ENCODE results near the gene NETO2. TPM values are rescaled to one million over a fixed set of nuclear protein-coding genes. Genes with fewer than 3 reads are reported as not detected.

NETO2 gene
- total and polyA plus RNA-seq, 2 of the 13 experiments (the other 11 are each of a cell fraction or from before 2014, with no cell fraction given) = 8.2 to 13.5 TPM

DNA sequence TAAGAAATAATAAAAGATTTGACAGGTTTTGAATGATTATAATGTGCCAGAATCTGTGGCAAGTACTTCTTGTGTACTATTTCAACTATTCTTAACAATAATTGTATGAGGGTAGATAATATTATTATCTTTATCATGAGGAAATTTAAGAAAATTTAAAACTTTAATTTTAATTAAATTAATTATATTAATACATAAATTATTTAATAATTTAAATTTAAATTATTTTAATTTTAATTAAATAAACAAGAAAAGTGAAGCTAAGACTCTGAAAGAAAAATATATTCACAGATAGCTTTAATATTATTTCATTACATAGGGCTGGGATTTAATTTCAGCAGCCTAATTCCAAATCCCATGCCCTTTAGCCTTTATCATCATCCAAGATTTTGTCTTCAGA is 31.4 kb upstream of the NETO2 start:
- Histone ChIP-seq H3K79me2 (ENCODE audit: insufficient read depth, low read length) (no peaks in the 10 kb centered on the region), H2AFZ (ENCODE audit: low read length) (no peak overlapping the region), H3K36me3 (replicated peaks in 1 of 2; ENCODE audit: control insufficient read depth in 1 of 2, insufficient read depth in 2 of 2, low read length in 2 of 2) (no peaks in the 10 kb centered on the region), H4K20me1 (ENCODE audit: insufficient read depth, low read length) (no peaks in the 10 kb centered on the region), H3K27ac (ENCODE audit: extremely low read length, insufficient read depth, low read length) (no peak overlapping the region), H3K4me3 (replicated peaks in 1 of 3; ENCODE audit: insufficient read depth in 1 of 3, low read depth in 2 of 3, low read length in 3 of 3) (no peak overlapping the region), H3K9ac (ENCODE audit: insufficient read depth, low read depth, low read length) (no peak overlapping the region), H3K9me3 (ENCODE audit: low read length) (no peaks in the 10 kb centered on the region), H3K27me3 (ENCODE audit: control insufficient read depth in 1 of 2, insufficient read depth in 2 of 2, low read length in 2 of 2) (no peaks in the 10 kb centered on the region), H3K4me2 (ENCODE audit: low read depth, low read length) (no peak overlapping the region), H3K4me1 (ENCODE audit: insufficient read depth, low read length) (no peaks in the 10 kb centered on the region)
- ChIA-PET CTCF (ENCODE audit: low intra/inter-chr PET ratio, low total read pairs) (no interaction called here), POLR2A (no interaction called here)
- no peak for DNase-seq (ENCODE audit: low spot score)
- ATAC-seq = no peak
- FAIRE-seq = no peak
- no TSS peak for BruUV-seq (replicated peaks)
- in situ Hi-C loops (cut with HindIII; ENCODE audit: extremely low pct_ligation_motif_present, low pct_unique_long_range_greater_than_20kb) (no loop called here), intact Hi-C loops (cut with micrococcal nuclease; ENCODE audit: unreplicated experiment) (no loop called here)
- TF ChIP-seq, protein P1, sequence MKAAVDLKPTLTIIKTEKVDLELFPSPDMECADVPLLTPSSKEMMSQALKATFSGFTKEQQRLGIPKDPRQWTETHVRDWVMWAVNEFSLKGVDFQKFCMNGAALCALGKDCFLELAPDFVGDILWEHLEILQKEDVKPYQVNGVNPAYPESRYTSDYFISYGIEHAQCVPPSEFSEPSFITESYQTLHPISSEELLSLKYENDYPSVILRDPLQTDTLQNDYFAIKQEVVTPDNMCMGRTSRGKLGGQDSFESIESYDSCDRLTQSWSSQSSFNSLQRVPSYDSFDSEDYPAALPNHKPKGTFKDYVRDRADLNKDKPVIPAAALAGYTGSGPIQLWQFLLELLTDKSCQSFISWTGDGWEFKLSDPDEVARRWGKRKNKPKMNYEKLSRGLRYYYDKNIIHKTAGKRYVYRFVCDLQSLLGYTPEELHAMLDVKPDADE (CRISPR knock-in tag; IDR thresholded peaks at IDR 0.05) = no peak
- no peak for TF ChIP-seq ZNF33B (CRISPR knock-in tag; IDR thresholded peaks at IDR 0.05)
- TF ChIP-seq, protein P2, sequence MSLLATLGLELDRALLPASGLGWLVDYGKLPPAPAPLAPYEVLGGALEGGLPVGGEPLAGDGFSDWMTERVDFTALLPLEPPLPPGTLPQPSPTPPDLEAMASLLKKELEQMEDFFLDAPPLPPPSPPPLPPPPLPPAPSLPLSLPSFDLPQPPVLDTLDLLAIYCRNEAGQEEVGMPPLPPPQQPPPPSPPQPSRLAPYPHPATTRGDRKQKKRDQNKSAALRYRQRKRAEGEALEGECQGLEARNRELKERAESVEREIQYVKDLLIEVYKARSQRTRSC (CRISPR knock-in tag; IDR thresholded peaks at IDR 0.05; ENCODE audit: low read depth) = no peak
- TF ChIP-seq ZNF781 (CRISPR knock-in tag; IDR thresholded peaks at IDR 0.05; ENCODE audit: borderline replicate concordance, not compliant biosample characterization) = no peak

DNA sequence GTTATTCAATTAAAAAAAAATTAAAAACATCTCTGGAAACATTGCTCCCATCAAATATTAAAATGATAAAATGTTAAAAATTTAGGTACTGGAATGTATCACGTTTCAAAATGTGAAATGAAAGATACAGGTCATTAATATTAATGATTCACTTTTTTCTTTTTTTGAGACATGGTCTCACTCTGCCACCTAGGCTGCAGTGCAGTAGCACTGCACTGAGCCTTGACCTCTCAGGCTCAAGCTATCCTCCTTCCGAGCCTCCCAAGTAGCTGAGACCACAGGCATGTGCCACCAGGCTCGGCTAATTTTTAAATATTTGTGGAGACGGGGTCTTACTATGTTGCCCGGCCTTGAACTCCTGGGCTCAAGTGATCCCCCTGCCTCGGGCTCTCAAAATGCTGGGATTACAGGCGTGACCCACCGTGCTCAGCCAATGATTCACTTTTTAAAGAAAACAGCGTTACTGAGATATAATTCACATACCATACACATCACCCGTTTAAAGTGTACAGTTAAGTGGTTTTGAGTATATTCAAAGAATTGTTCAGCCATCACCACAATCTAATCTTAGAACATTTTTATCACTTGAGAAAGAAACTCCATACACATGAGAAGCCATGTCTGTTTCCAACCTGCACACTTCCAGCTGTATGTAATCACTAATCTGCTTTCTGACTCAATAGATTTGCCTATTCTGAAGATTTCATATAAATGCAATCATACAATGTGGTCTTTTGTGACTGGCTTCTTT is 19.1 kb upstream of the NETO2 start:
- TF ChIP-seq, protein P3, sequence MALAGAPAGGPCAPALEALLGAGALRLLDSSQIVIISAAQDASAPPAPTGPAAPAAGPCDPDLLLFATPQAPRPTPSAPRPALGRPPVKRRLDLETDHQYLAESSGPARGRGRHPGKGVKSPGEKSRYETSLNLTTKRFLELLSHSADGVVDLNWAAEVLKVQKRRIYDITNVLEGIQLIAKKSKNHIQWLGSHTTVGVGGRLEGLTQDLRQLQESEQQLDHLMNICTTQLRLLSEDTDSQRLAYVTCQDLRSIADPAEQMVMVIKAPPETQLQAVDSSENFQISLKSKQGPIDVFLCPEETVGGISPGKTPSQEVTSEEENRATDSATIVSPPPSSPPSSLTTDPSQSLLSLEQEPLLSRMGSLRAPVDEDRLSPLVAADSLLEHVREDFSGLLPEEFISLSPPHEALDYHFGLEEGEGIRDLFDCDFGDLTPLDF (CRISPR knock-in tag; IDR thresholded peaks at IDR 0.05) = no peak
- peak; percentile 28; the same call in 1 of the 2 replicates for TF ChIP-seq STAG1 (CRISPR knock-in tag; IDR thresholded peaks at IDR 0.05)
- H3K4me3 ChIP-seq (replicated peaks in 1 of 3; ENCODE audit: insufficient read depth in 1 of 3, low read depth in 2 of 3, low read length in 3 of 3) = no peak overlapping the region
- no peak overlapping the region for H2AFZ ChIP-seq (ENCODE audit: low read length)
- ATAC-seq = no peak
- FAIRE-seq = no peak
- H3K36me3 ChIP-seq (replicated peaks in 1 of 2; ENCODE audit: control insufficient read depth in 1 of 2, insufficient read depth in 2 of 2, low read length in 2 of 2) = peaks cover 0 to 2% of the 10 kb centered on the region in 2 experiments; a peak in 2 of 5 replicates
- in situ Hi-C loops (cut with HindIII; ENCODE audit: extremely low pct_ligation_motif_present, low pct_unique_long_range_greater_than_20kb) = no loop called here
- H4K20me1 ChIP-seq (ENCODE audit: insufficient read depth, low read length) = no peaks in the 10 kb centered on the region
- ChIA-PET POLR2A (no interaction called here), CTCF (ENCODE audit: low intra/inter-chr PET ratio, low total read pairs) (interaction anchor here (1.6 kb wide), 1 partner anchor 20 kb away, joined by 5 read pairs; no protein-coding TSS in a partner anchor)
- no peak overlapping the region for H3K4me2 ChIP-seq (ENCODE audit: low read depth, low read length)
- intact Hi-C loops (cut with micrococcal nuclease; ENCODE audit: unreplicated experiment) = no loop called here
- H3K9me3 ChIP-seq (ENCODE audit: low read length) = no peaks in the 10 kb centered on the region
- DNase-seq (ENCODE audit: low spot score) = no peak
- H3K9ac ChIP-seq (ENCODE audit: insufficient read depth, low read depth, low read length) = no peak overlapping the region
- H3K27ac ChIP-seq (ENCODE audit: extremely low read length, insufficient read depth, low read length) = no peak overlapping the region
- no peaks in the 10 kb centered on the region for H3K27me3 ChIP-seq (ENCODE audit: control insufficient read depth in 1 of 2, insufficient read depth in 2 of 2, low read length in 2 of 2)
- no peaks in the 10 kb centered on the region for H3K4me1 ChIP-seq (ENCODE audit: insufficient read depth, low read length)
- H3K79me2 ChIP-seq (ENCODE audit: insufficient read depth, low read length) = no peaks in the 10 kb centered on the region
- no TSS peak for BruUV-seq (replicated peaks)
- WGBS (ENCODE audit: low lambda C conversion rate) = 92% methylated on average over 10 of the region's 10 CpGs

Measured in HepG2 (cell line).